ENCODE measurements around the gene SH3BGRL.

GRCh38 chrX:81195259-81195658, 6.6 kb upstream of the SH3BGRL start:
- TF ChIP-seq CTCF (IDR thresholded peaks at IDR 0.05) (no peak), ZFX (IDR thresholded peaks at IDR 0.05; ENCODE audit: borderline replicate concordance) (no peak)

Measured in 22Rv1 (cell line).